WTC11 (cell line): Measurements from ENCODE around the gene LRR1. TPM values are rescaled to one million over a fixed set of nuclear protein-coding genes. Genes with fewer than 3 reads are reported as not detected.
A peak's percentile ranks its signal among the peaks of the same experiment; 100 is the strongest.

Source experiments
- ATAC-seq: fragments of 200-7000 bp; cut with Tn5 transposase; 2 replicates; pipeline ENCODE4 v1.10.0; 2021; ENCODE audit warnings: mild to moderate bottlenecking, moderate library complexity
- CTCF ChIA-PET: fragments of 300-600 bp; sonication (Branson Sonifier 250); formaldehyde crosslinking; loops from one replicate; lab custom pipeline; 2021; ENCODE audit warnings: antibody characterized with exemption; lab: Charles Lee
- POLR2A ChIA-PET: fragments of 350-600 bp; sonication (Branson Sonifier 250); formaldehyde crosslinking; loops from one replicate; lab custom pipeline; 2021; ENCODE audit warnings: antibody characterized with exemption; lab: Charles Lee
- DNase-seq: peaks from one replicate; pipeline ENCODE4 v3.0.0; 2021; ENCODE audit warnings: low spot score
- H3K27ac Mint-ChIP-seq: 2 replicates; pipeline ENCODE4 v1.8.0; 2021; ENCODE audit warnings: mixed read lengths
- H3K27me3 Mint-ChIP-seq: 2 replicates; pipeline ENCODE4 v1.8.0; 2021; ENCODE audit warnings: low read depth, mild to moderate bottlenecking, moderate library complexity, mixed read lengths
- H3K36me3 Mint-ChIP-seq: 2 replicates; pipeline ENCODE4 v1.8.0; 2021; ENCODE audit warnings: mixed read lengths
- H3K4me1 Mint-ChIP-seq: 2 replicates; pipeline ENCODE4 v1.8.0; 2022; ENCODE audit warnings: mixed read lengths
- H3K4me3 Mint-ChIP-seq: 2 replicates; pipeline ENCODE4 v1.8.0; 2021; ENCODE audit warnings: mild to moderate bottlenecking, moderate library complexity, mixed read lengths
- H3K9me3 Mint-ChIP-seq: 2 replicates; pipeline ENCODE4 v1.8.0; 2021; ENCODE audit warnings: mixed read lengths
- CREM ChIP-seq: sonication (generic); formaldehyde crosslinking; IDR thresholded peaks from 2 replicates; pipeline ENCODE4 v1.8.1; 2022; ENCODE audit warnings: mild to moderate bottlenecking, missing genetic modification reagents, moderate library complexity
- FOXJ3 ChIP-seq: sonication (generic); formaldehyde crosslinking; IDR thresholded peaks from 2 replicates; pipeline ENCODE4 v1.9.0; 2021; ENCODE audit warnings: missing genetic modification reagents, mild to moderate bottlenecking, borderline replicate concordance
- GTF2I ChIP-seq: fragments of 250-450 bp; sonication (Bioruptor Pico); conservative IDR thresholded peaks from 2 replicates; pipeline ENCODE4 v1.4.0; 2021; ENCODE audit warnings: mild to moderate bottlenecking
- JAZF1 ChIP-seq: fragments of 250-450 bp; sonication (Bioruptor Pico); IDR thresholded peaks from 2 replicates; pipeline ENCODE4 v1.9.0; 2021; ENCODE audit warnings: moderate library complexity, mild to moderate bottlenecking, inconsistent platforms
- MXD4 ChIP-seq: fragments of 250-450 bp; sonication (Bioruptor Pico); IDR thresholded peaks from 2 replicates; pipeline ENCODE4 v1.8.0; 2021; ENCODE audit warnings: mild to moderate bottlenecking, moderate library complexity, borderline replicate concordance
- NFATC4 ChIP-seq: fragments of 250-450 bp; sonication (Bioruptor Pico); IDR thresholded peaks from 2 replicates; pipeline ENCODE4 v1.9.0; 2021; ENCODE audit warnings: mild to moderate bottlenecking
- PRRX2 ChIP-seq: fragments of 250-450 bp; sonication (Bioruptor Pico); IDR thresholded peaks from 2 replicates; pipeline ENCODE4 v1.8.0; 2021; ENCODE audit warnings: mild to moderate bottlenecking
- TP53 ChIP-seq: sonication (generic); formaldehyde crosslinking; IDR thresholded peaks from 2 replicates; pipeline ENCODE4 v1.8.1; 2023; ENCODE audit warnings: mild to moderate bottlenecking, missing genetic modification reagents
- ZNF138 ChIP-seq: sonication (generic); formaldehyde crosslinking; conservative IDR thresholded peaks from 2 replicates; pipeline ENCODE4 v1.8.1; 2022; ENCODE audit warnings: mild to moderate bottlenecking, moderate library complexity, missing genetic modification reagents
- ZNF263 ChIP-seq: sonication (generic); formaldehyde crosslinking; IDR thresholded peaks from 2 replicates; pipeline ENCODE4 v1.8.1; 2022; ENCODE audit warnings: low read depth, mild to moderate bottlenecking, moderate library complexity, missing genetic modification reagents
- ZNF671 ChIP-seq: fragments of 250-450 bp; sonication (Bioruptor Pico); IDR thresholded peaks from 2 replicates; pipeline ENCODE4 v1.8.0; 2021; ENCODE audit warnings: mild to moderate bottlenecking
- total RNA-seq: library from RNA; stranded (reverse); gene quantifications from 3 replicates; pipeline ENCODE4 v1.2.3, GENCODE V29; 2021
- TF ChIP-seq, protein P1 (sequence below): fragments of 250-450 bp; sonication (Bioruptor Pico); conservative IDR thresholded peaks from 2 replicates; pipeline ENCODE4 v1.9.0; 2021; ENCODE audit warnings: mild to moderate bottlenecking
- TF ChIP-seq, protein P2 (sequence below): fragments of 250-450 bp; sonication (Bioruptor Pico); IDR thresholded peaks from 2 replicates; pipeline ENCODE4 v1.9.0; 2021; ENCODE audit warnings: mild to moderate bottlenecking
- TF ChIP-seq, protein P3 (sequence below): sonication (generic); formaldehyde crosslinking; IDR thresholded peaks from 2 replicates; pipeline ENCODE4 v1.8.0; 2023; ENCODE audit warnings: missing genetic modification reagents, mild to moderate bottlenecking, borderline replicate concordance
- TF ChIP-seq, protein P4 (sequence below): sonication (generic); formaldehyde crosslinking; IDR thresholded peaks from 2 replicates; pipeline ENCODE4 v1.8.0; 2022; ENCODE audit warnings: mild to moderate bottlenecking, missing genetic modification reagents
- TF ChIP-seq, protein P5 (sequence below): fragments of 250-450 bp; sonication (Bioruptor Pico); IDR thresholded peaks from 2 replicates; pipeline ENCODE4 v2.1.2; 2022; ENCODE audit warnings: mild to moderate bottlenecking, moderate library complexity

LRR1 gene
- total RNA-seq, 1 experiment from 2014 or later = 42.6 TPM

DNA sequence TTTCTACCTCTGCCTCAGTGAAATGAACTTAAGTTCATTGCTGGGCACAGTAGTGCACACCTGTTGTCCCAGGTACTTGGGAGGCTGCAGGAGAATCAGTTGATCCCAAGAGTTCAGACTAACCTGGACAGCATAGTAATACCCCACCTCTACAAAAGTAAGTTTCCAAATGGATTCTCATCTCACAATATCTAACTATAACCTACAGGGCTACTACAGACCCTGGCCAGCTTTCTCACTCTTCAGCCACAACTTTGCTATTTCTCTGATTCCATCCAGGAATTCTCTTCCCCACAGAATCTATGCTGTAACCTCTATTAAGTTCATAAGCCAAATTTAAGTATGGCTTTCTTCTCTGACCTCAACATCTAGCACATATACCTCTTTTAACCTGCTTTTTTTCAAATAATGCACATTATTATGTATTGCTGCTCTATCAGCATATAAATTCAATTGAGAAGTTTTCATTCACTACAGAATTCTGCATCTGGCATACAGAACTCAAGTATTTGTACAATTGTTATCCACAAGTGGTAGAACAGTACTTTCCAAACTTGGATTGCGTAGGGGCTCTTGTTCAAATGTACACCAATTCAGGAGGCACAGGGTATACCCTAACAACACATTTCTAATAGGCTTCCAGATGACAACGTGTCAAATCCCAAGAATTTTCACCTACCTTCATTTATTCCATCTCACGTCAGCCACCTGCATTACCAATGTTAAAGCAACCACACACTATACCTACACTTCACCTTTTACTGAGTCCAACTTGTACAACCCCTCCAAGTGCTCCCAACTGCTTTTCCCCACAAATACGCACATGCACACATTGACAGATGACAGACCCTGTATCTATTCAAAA, 16.4 kb upstream of the LRR1 start (continued):
- TF ChIP-seq, protein P1, sequence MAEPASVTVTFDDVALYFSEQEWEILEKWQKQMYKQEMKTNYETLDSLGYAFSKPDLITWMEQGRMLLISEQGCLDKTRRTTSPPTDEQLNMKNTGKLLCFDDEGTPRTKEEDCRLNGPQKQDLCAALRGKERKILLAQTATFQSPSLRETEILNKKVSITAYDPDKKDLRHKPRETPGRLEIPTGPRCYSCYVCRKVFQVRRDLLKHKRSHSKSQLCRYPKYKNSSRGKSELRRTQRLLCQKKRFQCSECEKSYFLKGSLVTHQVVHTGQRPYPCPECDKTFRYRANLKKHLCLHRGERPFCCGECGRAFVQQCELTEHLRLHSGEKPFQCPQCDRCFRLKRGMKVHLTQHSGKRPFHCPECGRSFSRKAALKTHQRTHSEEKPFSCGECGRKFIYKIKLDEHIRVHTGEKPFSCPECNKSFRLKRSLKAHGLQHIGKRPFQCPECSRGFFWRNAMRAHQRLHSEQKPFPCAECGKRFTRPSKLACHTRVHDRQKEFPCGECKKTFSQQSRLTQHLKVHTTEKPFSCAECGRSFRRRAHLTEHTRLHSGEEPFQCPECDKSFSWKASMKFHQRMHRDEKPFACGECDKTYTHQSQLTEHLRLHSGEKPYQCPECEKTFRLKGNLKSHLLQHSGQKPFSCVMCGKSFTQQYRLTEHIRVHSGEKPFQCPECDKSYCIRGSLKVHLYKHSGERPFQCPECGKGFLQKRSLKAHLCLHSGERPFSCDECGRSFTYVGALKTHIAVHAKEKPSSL (CRISPR knock-in tag) = peak; percentile 95
- TF ChIP-seq FOXJ3 (CRISPR knock-in tag) = no peak
- TF ChIP-seq PRRX2 = peak; percentile 68
- no peak for TF ChIP-seq JAZF1
- TF ChIP-seq NFATC4 (CRISPR knock-in tag) = peak; percentile 91
- TF ChIP-seq, all 79 proteins: peak for 11

DNA sequence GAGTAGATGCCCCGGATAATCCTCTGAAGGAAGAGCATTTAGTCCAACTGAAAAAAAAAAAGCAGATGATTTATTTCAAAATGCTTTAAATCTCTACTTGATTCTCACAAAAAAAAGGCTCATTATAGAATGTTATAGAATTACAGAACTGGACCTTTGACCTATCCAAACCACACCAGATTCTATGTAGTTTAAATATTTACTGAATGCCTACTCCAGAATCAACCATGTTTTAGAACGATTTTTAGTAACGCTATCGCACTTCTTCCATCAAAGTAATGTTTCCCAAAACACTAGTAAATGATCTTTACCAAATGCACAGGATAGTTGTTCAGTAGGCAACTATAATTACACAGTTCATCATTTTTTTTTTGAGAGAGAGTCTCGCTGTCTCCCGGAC, 15.1 kb upstream of the LRR1 start:
- Mint-ChIP-seq H3K4me3 (peak overlapping the region; percentile 95), H3K4me1 (peaks cover 39% of the 10 kb centered on the region), H3K27me3 (peaks cover 4% of the 10 kb centered on the region; the same call in 1 of the 2 replicates), H3K9me3 (no peaks in the 10 kb centered on the region), H3K27ac (peak overlapping the region; percentile 97), H3K36me3 (peaks cover 46% of the 10 kb centered on the region)
- ATAC-seq (no peak), DNase-seq (no peak)
- TF ChIP-seq CREM (CRISPR knock-in tag) (no peak), ZNF138 (no peak), ZNF671 (0 out of 2 replicates have a peak, but pooled peaks have one; percentile 10), TP53 (CRISPR knock-in tag) (no peak), ZNF263 (CRISPR knock-in tag) (no peak), GTF2I (CRISPR knock-in tag) (no peak), MXD4 (CRISPR knock-in tag) (no peak)
- TF ChIP-seq, protein P2, sequence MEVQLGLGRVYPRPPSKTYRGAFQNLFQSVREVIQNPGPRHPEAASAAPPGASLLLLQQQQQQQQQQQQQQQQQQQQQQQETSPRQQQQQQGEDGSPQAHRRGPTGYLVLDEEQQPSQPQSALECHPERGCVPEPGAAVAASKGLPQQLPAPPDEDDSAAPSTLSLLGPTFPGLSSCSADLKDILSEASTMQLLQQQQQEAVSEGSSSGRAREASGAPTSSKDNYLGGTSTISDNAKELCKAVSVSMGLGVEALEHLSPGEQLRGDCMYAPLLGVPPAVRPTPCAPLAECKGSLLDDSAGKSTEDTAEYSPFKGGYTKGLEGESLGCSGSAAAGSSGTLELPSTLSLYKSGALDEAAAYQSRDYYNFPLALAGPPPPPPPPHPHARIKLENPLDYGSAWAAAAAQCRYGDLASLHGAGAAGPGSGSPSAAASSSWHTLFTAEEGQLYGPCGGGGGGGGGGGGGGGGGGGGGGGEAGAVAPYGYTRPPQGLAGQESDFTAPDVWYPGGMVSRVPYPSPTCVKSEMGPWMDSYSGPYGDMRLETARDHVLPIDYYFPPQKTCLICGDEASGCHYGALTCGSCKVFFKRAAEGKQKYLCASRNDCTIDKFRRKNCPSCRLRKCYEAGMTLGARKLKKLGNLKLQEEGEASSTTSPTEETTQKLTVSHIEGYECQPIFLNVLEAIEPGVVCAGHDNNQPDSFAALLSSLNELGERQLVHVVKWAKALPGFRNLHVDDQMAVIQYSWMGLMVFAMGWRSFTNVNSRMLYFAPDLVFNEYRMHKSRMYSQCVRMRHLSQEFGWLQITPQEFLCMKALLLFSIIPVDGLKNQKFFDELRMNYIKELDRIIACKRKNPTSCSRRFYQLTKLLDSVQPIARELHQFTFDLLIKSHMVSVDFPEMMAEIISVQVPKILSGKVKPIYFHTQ (CRISPR knock-in tag) = 0 out of 2 replicates have a peak, but pooled peaks have one; percentile 16
- TF ChIP-seq, protein P3, sequence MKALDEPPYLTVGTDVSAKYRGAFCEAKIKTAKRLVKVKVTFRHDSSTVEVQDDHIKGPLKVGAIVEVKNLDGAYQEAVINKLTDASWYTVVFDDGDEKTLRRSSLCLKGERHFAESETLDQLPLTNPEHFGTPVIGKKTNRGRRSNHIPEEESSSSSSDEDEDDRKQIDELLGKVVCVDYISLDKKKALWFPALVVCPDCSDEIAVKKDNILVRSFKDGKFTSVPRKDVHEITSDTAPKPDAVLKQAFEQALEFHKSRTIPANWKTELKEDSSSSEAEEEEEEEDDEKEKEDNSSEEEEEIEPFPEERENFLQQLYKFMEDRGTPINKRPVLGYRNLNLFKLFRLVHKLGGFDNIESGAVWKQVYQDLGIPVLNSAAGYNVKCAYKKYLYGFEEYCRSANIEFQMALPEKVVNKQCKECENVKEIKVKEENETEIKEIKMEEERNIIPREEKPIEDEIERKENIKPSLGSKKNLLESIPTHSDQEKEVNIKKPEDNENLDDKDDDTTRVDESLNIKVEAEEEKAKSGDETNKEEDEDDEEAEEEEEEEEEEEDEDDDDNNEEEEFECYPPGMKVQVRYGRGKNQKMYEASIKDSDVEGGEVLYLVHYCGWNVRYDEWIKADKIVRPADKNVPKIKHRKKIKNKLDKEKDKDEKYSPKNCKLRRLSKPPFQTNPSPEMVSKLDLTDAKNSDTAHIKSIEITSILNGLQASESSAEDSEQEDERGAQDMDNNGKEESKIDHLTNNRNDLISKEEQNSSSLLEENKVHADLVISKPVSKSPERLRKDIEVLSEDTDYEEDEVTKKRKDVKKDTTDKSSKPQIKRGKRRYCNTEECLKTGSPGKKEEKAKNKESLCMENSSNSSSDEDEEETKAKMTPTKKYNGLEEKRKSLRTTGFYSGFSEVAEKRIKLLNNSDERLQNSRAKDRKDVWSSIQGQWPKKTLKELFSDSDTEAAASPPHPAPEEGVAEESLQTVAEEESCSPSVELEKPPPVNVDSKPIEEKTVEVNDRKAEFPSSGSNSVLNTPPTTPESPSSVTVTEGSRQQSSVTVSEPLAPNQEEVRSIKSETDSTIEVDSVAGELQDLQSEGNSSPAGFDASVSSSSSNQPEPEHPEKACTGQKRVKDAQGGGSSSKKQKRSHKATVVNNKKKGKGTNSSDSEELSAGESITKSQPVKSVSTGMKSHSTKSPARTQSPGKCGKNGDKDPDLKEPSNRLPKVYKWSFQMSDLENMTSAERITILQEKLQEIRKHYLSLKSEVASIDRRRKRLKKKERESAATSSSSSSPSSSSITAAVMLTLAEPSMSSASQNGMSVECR (CRISPR knock-in tag) = no peak
- TF ChIP-seq, protein P4, sequence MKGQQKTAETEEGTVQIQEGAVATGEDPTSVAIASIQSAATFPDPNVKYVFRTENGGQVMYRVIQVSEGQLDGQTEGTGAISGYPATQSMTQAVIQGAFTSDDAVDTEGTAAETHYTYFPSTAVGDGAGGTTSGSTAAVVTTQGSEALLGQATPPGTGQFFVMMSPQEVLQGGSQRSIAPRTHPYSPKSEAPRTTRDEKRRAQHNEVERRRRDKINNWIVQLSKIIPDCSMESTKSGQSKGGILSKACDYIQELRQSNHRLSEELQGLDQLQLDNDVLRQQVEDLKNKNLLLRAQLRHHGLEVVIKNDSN (CRISPR knock-in tag) = no peak
- TF ChIP-seq, protein P5, sequence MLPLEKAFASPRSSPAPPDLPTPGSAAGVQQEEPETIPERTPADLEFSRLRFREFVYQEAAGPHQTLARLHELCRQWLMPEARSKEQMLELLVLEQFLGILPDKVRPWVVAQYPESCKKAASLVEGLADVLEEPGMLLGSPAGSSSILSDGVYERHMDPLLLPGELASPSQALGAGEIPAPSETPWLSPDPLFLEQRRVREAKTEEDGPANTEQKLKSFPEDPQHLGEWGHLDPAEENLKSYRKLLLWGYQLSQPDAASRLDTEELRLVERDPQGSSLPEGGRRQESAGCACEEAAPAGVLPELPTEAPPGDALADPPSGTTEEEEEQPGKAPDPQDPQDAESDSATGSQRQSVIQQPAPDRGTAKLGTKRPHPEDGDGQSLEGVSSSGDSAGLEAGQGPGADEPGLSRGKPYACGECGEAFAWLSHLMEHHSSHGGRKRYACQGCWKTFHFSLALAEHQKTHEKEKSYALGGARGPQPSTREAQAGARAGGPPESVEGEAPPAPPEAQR (CRISPR knock-in tag) = no peak
- CTCF ChIA-PET = interaction anchor here (0.8 kb wide), 1 partner anchor 33 kb away, joined by 3 read pairs; no protein-coding TSS in a partner anchor
- POLR2A ChIA-PET = interaction anchor here (3.9 kb wide), 1 partner anchor 15 kb away, joined by 26 read pairs; the partner anchor contains the start of gene LRR1
